GM19099 (cell line): ENCODE results near the gene KDM6B.

ENCODE experiments used
- POLR2A ChIP-seq: IDR thresholded peaks from 3 replicates; pipeline ENCODE4 v1.6.1; 2011; ENCODE audit warnings: low read depth; ENCODE audit not compliant: insufficient read length; ENCODE audit errors: extremely low read depth

Gene KDM6B, protein sequence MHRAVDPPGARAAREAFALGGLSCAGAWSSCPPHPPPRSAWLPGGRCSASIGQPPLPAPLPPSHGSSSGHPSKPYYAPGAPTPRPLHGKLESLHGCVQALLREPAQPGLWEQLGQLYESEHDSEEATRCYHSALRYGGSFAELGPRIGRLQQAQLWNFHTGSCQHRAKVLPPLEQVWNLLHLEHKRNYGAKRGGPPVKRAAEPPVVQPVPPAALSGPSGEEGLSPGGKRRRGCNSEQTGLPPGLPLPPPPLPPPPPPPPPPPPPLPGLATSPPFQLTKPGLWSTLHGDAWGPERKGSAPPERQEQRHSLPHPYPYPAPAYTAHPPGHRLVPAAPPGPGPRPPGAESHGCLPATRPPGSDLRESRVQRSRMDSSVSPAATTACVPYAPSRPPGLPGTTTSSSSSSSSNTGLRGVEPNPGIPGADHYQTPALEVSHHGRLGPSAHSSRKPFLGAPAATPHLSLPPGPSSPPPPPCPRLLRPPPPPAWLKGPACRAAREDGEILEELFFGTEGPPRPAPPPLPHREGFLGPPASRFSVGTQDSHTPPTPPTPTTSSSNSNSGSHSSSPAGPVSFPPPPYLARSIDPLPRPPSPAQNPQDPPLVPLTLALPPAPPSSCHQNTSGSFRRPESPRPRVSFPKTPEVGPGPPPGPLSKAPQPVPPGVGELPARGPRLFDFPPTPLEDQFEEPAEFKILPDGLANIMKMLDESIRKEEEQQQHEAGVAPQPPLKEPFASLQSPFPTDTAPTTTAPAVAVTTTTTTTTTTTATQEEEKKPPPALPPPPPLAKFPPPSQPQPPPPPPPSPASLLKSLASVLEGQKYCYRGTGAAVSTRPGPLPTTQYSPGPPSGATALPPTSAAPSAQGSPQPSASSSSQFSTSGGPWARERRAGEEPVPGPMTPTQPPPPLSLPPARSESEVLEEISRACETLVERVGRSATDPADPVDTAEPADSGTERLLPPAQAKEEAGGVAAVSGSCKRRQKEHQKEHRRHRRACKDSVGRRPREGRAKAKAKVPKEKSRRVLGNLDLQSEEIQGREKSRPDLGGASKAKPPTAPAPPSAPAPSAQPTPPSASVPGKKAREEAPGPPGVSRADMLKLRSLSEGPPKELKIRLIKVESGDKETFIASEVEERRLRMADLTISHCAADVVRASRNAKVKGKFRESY (N-terminal part only)

DNA sequence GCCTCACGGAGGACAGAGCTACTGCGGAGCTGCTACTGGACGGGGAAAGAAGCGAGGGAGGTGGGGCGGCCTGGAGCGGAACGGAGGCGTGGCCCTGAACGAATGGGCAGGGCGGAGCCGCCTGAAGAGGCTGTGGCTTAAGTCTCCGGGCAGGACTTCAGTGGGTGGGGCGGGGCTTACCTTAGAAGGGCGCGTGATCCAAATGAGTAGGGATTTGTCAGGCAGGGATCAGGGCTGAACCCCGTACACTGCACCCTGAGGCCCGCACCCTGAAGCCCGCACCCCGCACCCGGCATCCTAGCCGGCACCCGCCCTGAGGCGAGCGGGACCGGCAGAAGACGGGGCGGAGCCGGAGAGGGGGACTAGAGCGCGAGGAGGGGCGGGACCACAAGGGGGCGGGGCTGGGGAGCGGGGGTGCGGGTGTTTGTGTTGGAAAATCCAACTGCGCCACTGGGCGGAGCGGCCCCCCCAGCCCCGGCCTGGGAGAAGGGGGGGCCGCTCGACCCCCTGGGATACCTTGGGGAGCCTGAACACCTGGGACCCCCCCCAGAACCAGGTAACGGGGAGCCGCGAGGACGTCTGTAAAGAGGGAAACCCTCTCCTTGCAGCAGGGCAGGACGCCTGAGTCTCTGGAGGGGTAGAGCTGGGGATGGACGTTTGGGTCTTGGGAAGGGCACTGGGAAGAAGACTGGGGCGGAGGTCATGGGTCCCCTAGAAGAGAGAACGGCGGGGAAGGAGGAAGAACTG lies at the start of gene KDM6B:
TSS of gene KDM6B (plus strand) at position 423 of the 747 bp plus-strand sequence. CDS start 11,338 bp downstream, outside the sequence.
- TF ChIP-seq POLR2A: no peak

DNA sequence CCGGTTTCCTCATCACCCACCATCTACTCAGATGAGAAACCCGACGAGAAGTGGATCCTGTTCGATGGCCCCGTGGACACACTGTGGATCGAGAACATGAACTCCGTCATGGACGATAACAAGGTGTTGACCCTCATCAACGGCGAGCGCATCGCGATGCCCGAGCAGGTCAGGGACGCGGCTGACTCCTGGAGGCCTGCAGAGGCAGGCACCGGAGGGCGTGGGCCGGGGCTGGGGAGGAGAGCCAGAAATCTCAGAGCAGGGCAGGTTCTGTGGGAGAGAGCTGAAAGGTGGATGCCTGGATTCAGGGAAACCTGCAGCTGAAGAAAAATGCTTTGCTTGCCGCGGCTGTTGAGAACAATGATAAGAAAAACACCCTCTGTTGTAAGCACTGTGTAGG lies 47.2 kb upstream of the KDM6B start:
- TF ChIP-seq POLR2A: no peak

DNA sequence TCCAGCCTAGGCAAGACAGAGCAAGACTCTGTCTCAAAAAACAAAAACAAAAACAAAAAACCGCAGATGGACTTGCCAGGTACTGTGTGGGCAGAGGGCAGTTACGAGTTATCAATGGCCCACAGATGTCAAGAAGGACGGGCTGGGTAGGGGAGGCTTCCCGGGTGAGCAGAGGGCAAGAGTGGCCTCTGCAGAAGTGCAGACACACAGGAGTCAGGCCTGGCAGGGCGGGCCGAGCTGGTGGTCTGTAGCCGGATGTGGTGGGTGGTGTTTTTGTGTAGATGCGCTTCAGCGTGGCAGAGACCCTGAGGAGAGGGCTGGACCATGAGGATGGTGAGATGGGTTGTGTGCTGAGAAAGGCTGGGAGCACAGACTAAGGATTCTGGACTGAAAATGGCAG lies 44.9 kb upstream of the KDM6B start:
- no peak for TF ChIP-seq POLR2A

DNA sequence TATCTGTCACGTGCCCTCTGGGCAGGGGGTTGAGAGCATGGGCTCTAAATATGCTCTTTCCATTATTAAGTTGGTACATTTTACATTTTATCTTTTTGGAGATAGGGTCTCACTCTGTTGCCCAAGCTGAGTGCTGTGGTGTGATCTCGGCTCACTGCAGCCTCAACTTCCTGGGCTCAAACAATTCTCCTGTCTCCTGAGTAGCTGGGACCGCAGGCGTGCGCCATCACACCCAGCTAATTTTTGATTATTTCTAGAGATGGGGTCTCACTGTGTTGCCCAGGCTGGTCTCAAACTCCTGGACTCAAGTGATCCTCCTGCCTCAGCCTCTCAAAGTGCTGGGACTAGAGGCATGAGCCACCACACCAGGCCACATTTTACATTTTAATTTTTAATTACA lies 43.9 kb upstream of the KDM6B start:
- no peak for TF ChIP-seq POLR2A

DNA sequence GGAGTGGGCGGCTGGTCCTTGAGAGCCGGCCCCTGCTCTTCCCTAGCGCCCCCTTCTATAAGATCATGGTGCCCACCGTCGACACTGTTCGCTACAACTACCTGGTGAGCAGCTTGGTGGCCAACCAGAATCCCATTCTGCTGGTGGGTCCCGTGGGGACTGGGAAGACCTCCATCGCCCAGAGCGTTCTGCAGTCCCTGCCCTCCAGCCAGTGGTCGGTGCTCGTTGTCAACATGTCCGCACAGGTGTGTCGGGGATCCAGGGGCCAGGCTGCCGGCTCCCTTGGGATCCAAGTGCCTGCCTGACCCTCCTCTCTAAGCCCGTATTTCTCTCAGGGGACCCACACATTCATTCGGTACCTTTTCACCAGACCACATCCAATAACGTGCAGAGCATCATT lies 41.4 kb upstream of the KDM6B start:
- TF ChIP-seq POLR2A: no peak

DNA sequence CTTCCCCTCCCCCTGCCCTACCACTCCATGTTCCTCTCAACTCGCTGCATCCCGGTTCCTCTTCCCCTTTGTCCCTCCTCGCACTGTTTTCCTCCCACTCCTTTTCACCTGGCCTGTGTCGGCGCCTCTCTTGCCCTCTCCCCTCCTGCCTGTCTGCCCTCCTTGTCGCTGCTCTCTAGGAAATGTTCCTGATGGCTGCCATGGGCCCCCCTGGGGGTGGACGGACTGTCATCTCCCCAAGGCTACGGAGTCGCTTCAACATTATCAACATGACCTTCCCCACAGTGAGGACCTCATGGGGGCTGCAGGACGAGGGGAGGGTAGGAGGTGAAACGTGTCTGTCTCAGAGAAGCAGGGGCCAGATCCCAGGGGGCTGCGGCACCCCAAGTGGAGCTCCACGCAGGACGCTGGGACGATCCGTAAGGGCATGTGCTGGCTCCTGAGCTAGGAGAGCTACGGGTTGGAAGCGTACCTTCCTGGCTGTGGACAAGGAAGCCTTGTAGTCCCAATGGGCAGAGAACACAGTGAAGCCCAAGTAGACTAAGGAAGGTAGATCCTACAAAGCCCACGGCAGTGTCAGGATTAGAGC lies 39.8 kb upstream of the KDM6B start:
- TF ChIP-seq POLR2A: no peak

DNA sequence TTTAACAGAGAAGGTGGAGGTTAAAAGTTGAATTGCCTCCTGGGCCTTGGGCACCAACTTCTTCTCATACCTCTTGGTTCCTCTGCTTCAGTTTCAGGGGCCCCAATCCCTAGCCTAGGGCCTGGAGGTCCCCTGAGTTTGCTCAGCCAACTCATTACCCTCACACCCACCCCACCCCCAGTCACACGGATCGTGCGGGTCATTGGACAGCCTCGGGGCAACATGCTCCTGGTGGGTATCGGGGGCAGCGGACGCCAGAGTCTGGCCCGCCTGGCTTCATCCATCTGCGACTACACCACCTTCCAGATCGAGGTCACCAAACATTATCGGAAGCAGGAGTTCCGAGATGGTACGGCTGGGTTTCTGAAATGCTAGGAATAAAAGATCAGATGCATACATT lies 36.0 kb upstream of the KDM6B start:
- TF ChIP-seq POLR2A: no peak

DNA sequence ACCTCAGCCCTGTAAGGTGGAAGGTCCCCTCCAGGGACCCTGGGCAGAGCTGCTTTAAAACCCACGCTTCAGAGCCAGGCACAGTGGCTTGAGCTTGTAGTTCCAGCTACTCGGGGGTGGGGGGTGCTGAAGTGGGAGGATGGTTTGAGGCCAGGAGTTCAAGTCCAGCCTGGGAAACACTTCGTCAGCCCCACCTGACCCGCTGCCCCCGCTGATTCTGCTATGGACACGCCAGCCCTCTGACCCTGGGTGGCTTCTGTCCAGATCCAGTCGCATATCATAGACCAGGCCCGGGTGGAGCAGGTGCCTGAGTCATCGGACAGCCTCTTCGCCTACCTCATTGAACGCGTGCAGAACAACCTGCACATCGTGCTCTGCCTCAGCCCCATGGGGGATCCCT lies 35.2 kb upstream of the KDM6B start:
- TF ChIP-seq POLR2A: no peak

DNA sequence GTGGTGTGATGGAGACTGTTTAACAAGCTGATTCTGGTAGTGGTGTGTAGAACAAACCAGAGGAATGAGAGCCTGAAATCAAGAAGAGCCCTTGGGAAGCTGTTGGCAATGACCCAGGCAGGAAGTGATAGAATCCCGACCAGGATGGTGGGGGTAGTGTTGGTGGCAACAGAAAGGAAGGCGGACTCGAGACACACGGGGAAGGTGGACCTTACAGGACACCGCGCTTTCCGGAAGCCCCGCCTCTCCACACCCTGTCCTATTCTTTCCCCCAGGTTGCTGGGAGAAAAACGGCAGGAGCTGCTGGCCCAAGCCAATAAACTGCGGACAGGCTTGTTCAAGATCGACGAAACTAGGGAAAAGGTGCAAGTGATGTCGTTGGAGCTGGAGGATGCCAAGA lies 30.0 kb upstream of the KDM6B start:
- TF ChIP-seq POLR2A: no peak

DNA sequence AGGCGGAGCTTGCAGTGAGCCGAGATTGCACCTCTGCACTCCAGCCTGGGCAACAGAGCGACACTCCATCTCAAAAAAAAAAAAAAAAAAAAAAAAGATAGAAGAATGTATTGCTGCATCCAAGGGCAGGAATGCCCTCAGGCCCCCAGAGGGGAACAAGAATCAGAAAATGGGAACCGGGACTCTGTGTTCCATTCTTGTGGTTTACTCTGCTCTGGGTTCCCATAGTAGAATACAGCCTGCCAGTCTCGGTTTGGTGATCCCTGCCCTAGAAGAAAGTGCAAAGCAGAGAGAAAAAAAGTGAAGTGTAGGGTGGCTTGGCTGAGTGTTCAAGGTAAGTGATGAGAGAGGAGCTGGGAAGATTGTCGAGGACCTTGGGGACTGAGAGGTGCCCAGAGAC lies 27.4 kb upstream of the KDM6B start:
- no peak for TF ChIP-seq POLR2A

DNA sequence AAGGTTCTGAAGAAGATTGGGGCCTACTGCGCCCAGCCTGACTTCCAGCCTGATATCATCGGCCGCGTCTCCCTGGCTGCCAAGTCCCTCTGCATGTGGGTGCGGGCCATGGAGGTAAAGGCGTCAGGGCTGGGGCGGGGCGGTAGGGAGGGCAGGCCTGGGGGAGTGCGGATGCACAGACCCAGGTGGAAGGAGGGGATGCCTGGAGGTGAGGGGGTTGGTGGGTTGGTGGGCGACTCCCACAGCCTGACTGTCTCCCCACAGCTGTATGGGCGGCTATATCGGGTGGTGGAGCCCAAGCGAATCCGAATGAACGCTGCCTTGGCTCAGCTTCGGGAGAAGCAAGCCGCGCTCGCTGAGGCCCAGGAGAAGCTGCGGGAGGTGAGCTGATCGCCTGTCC lies 26.8 kb upstream of the KDM6B start:
- TF ChIP-seq POLR2A: no peak

DNA sequence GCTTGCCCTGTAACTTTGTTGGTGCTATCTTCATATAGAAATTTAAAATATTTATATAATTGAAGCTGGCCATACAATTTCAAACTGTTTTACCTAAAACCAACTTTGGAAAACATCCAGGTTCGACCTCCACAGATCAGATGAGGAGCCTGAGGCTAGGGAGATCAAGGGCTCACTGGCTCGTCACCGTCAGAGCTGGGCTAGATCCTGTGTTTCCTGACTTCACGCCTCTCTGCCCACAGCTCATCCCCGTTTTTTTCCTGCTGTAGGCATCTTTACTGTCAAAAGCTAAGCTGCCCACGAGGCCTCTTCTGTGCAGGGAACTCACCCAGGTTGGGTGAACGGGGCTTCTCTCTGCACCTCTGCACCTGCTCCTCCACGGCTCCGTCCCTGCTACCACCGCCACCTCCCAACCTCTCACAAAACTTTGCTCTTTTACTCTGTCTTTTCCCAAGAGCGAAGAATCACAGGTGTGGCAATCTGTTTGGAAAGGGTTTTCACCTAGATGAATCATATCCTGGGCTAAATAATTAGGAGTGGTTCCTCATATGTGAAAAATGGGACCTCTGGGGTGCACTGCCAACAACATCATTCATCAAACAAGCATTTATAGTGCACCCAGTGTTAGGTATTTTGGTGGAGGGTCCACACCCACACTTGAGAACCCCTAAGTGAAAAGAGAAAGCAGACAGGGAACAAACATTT lies 24.8 kb upstream of the KDM6B start:
- no peak for TF ChIP-seq POLR2A

DNA sequence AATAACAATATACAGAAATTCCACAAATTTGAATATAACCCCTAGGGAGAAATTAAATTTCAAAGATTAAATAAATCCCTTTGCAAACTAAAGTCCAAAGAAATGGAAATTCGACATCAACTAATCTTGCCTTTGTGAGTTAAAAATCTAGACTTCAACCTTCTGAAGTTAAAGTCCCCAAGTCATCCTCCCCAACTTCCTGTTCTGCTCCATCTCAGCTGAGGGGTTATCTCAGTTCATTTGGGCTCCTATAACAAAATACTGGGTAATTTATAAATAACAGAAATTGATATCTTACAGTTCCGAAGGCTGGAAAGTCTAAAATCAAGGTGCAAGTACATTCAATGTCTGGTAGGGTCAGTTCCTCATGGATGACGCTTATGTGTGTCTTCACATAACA lies 22.8 kb upstream of the KDM6B start:
- TF ChIP-seq POLR2A: no peak

DNA sequence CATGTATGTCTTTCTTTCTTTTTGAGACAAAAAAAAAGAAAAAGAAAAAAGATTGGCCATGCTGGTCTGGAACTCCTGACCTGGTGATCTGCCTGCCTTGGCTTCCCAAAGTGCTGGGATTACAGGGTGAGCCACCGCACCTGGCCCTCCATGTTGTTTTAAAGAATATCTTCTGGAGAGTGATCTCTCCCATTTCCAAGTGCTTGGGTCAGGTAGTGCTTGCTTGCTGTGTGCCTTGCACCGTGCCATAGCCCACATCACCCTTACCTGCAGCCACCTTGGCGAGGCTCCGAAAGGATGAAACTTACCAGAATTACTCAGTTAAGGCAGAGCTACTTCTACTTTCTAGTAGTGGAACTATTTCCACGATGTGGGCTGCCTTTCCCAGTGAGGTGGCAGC lies 19.0 kb upstream of the KDM6B start:
- no peak for TF ChIP-seq POLR2A
